GM13976 (cell line): Measurements from ENCODE around the gene EPN1.

Experiments used
- DNase-seq: peaks from one replicate; pipeline ENCODE4 v3.0.0; 2012; ENCODE audit warnings: low spot score
- in situ Hi-C: fragments of 300-500 bp; cut with MboI; formaldehyde crosslinking; loops from one replicate; pipeline ENCODE4 v1.12.0; 2022; ENCODE audit warnings: low sequenced_read_pairs, mixed read lengths, inconsistent platforms; ENCODE audit not compliant: unreplicated experiment
- TF ChIP-seq, protein P1 (sequence below): IDR thresholded peaks from 2 replicates; pipeline ENCODE4 v1.5.1; 2012; ENCODE audit warnings: borderline replicate concordance, mild to moderate bottlenecking; ENCODE audit not compliant: insufficient read depth; ENCODE audit errors: extremely low read depth, missing control alignments, control extremely low read depth

The EPN1 gene

GRCh38 chr19:55656552-55656951 lies 18.5 kb upstream of the EPN1 start:
- in situ Hi-C loops: no loop called here
- TF ChIP-seq, protein P1, sequence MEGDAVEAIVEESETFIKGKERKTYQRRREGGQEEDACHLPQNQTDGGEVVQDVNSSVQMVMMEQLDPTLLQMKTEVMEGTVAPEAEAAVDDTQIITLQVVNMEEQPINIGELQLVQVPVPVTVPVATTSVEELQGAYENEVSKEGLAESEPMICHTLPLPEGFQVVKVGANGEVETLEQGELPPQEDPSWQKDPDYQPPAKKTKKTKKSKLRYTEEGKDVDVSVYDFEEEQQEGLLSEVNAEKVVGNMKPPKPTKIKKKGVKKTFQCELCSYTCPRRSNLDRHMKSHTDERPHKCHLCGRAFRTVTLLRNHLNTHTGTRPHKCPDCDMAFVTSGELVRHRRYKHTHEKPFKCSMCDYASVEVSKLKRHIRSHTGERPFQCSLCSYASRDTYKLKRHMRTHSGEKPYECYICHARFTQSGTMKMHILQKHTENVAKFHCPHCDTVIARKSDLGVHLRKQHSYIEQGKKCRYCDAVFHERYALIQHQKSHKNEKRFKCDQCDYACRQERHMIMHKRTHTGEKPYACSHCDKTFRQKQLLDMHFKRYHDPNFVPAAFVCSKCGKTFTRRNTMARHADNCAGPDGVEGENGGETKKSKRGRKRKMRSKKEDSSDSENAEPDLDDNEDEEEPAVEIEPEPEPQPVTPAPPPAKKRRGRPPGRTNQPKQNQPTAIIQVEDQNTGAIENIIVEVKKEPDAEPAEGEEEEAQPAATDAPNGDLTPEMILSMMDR: no peak
- no peak for DNase-seq

GRCh38 chr19:55656988-55657747 lies 17.9 kb upstream of the EPN1 start:
- no peak for DNase-seq
- TF ChIP-seq, protein P1: no peak
- in situ Hi-C loops: no loop called here

- no peak for DNase-seq
- TF ChIP-seq, protein P1: no peak
- in situ Hi-C loops: no loop called here
Observed at GRCh38 chr19:55658846-55659459, 16.1 kb upstream of the EPN1 start.

DNA sequence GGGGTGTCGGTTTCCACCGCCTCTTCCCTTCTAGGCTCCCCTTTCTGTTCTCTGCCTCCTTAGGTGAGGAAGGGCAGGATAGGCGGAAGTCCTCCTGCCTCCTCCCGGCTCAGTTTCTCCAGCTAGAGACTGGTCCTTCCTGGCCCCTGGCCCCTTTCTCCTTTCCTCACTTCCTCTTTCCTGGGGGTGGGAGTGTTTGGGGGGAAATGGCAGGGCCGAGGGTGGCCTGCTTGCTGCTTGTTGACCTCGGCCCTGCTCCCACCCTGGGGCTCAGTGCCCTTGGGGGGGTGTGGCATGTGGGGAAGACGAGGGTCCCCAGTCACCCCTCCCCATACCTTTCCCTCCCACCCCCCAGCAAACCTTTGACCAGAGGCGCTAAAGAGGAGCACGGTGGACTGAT lies 15.2 kb upstream of the EPN1 start:
- TF ChIP-seq, protein P1: no peak
- no peak for DNase-seq
- in situ Hi-C loops: no loop called here

DNA sequence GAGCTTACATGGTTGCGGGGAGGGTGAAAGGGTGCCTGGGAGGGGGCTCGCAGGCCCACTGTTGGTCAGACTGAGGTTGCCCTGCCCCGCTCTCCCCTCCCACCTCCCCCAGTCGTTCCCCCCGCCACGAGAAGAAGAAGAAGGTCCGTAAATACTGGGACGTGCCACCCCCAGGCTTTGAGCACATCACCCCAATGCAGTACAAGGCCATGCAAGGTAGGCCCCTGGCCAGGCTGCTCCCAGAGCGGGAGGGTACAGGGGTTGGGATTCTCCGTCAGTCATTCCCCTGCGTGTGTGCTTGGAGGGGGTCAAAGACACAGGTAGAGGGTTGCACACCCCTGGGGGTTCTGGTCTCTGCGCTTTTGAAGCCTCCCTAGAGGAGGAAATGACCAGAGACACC lies 14.6 kb upstream of the EPN1 start:
- in situ Hi-C loops: no loop called here
- no peak for DNase-seq
- TF ChIP-seq, protein P1: no peak

- in situ Hi-C loops: no loop called here
- TF ChIP-seq, protein P1: no peak
Observed at GRCh38 chr19:55660991-55661390, 14.0 kb upstream of the EPN1 start.

More at GRCh38 chr19:55660991-55661390, 14.0 kb upstream of the EPN1 start:
- DNase-seq: no peak
